HG03442 (cell line): ENCODE measurements around the gene FBXO5.
"Not testable (repeated sequence)": the region's sequence is repeated elsewhere in the genome, so short reads cannot be mapped to it uniquely, and the experiment has no call there.

Source experiments
- ATAC-seq: cut with Tn5 transposase; IDR thresholded peaks from one replicate; pipeline ENCODE4 v1.9.1; 2021; ENCODE audit warnings: mild to moderate bottlenecking, moderate library complexity; ENCODE audit not compliant: unreplicated experiment

FBXO5 gene

GRCh38 chr6:152993431-152993830 is 10.6 kb upstream of the FBXO5 start:
- ATAC-seq: no peak

- no peak for ATAC-seq
These were observed 4.1 kb upstream of the FBXO5 start for GRCh38 chr6:152986978-152987377.

GRCh38 chr6:152985300-152985699 is 2.5 kb upstream of the FBXO5 start:
- not testable (repeated sequence) for ATAC-seq

- peak; percentile 26 for ATAC-seq
These were observed 1.7 kb upstream of the FBXO5 start for GRCh38 chr6:152984513-152984872.

- peak; percentile 16 for ATAC-seq
These were observed 1.0 kb upstream of the FBXO5 start for GRCh38 chr6:152983637-152984512.

- peak; percentile 0 for ATAC-seq
These were observed 595 bp downstream of the FBXO5 start for GRCh38 chr6:152981989-152982903.

GRCh38 chr6:152981219-152981618 is 1.6 kb downstream of the FBXO5 start:
- ATAC-seq: no peak

GRCh38 chr6:152980656-152981055 is 2.2 kb downstream of the FBXO5 start:
- no peak for ATAC-seq

- no peak for ATAC-seq
These were observed 3.7 kb downstream of the FBXO5 start for GRCh38 chr6:152979116-152979515.

GRCh38 chr6:152978058-152978457 is 4.8 kb downstream of the FBXO5 start:
- ATAC-seq: no peak

- ATAC-seq: no peak
These were observed 5.3 kb downstream of the FBXO5 start for GRCh38 chr6:152977556-152977955.

GRCh38 chr6:152976749-152977148 is 6.1 kb downstream of the FBXO5 start:
- no peak for ATAC-seq

GRCh38 chr6:152975204-152975915 is 7.5 kb downstream of the FBXO5 start:
- ATAC-seq: peak; percentile 64

GRCh38 chr6:152973916-152974315 is 8.9 kb downstream of the FBXO5 start:
- no peak for ATAC-seq

GRCh38 chr6:152969688-152970418 is 13.0 kb downstream of the FBXO5 start:
- ATAC-seq: no peak

GRCh38 chr6:152966168-152966894 is 16.5 kb downstream of the FBXO5 start:
- not testable (repeated sequence) for ATAC-seq

- no peak for ATAC-seq
These were observed 23.5 kb downstream of the FBXO5 start for GRCh38 chr6:152959333-152959732.

GRCh38 chr6:152957796-152958195 is 25.0 kb downstream of the FBXO5 start:
- ATAC-seq: no peak

- peak; percentile 51 for ATAC-seq
These were observed 28.4 kb downstream of the FBXO5 start for GRCh38 chr6:152954443-152954842.
